Measurements from ENCODE around the gene SRMS.

SRMS gene

DNA sequence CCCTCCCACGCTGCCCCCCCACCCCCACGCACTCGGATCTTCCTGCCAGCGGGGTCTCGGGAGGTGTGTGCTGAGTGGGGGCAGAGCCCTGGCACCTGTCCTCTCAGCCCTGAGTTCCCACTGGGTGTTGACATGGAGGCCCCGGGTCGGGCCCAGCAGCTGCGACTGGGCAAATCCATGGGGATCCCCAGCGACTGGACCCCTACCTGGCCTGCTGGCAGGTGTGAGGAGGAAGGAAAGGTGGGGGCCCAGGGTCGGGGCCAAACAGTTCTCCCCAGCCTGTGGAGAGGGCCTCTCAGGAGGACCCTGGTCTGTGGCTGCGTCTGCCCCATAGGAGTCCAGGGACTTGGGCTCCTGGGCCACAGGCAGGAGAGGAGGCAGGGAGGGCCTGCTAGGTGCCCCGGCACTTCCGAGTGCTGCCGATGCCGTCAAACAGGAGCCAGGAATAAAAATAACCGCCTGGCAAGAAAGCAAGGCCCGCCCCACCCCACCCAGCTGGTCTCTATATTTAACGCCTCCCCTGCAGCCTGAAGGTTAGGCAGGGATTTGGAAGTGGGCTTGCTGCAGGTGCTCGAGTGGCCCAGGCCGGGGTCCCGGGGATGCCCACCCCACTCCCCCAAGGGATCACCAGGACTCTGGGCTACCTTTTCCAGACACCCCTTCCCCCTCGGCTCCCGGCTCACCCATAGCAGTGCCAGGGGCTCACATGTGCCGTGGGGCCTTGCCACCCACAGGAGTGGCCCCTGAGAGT is 47.2 kb downstream of the SRMS start:
- H3K9me3 Mint-ChIP-seq: peaks cover 4% of the 10 kb centered on the region
- no peak overlapping the region for H3K4me3 Mint-ChIP-seq
- no peak overlapping the region for H3K27ac Mint-ChIP-seq
- H3K27me3 Mint-ChIP-seq: peaks cover 10% of the 10 kb centered on the region
- peaks cover 1% of the 10 kb centered on the region for H3K36me3 Mint-ChIP-seq
- H3K4me1 Mint-ChIP-seq: peaks cover 4% of the 10 kb centered on the region

DNA sequence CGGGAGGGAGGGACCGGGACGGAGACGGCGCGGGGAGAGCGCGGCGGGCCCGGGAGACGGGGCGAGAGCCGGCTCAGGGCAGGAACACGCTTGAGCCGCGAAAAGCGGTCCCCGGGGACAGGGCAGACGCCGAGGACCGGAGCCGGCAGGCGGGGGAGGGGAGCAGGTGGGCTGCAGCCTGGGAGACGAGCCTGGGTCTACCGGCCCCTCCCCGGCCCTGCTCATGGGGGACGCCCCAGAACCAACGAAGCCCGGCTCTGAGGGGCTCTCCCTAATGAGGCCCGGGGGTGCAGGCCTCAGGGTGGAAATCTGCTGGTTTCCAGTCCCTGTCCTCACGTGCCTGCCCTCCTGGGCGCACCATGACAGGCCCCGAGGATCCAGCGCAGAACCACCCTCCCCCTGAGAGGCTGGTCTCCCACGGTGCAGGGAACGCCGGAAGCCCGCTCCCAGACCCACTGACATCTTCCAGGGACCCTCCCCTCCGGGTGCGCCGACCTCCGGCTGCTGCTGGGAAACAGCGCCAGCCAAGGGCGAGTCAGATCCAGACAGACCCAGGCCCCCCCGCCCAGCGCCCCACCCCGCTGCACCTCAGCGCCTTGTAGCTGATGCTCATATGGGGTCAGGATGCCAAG is 48.1 kb downstream of the SRMS start:
- Mint-ChIP-seq H3K9me3 (peaks cover 4% of the 10 kb centered on the region), H3K4me3 (peak overlapping the region; percentile 54), H3K27ac (no peak overlapping the region), H3K36me3 (peaks cover 1% of the 10 kb centered on the region), H3K4me1 (peaks cover 4% of the 10 kb centered on the region), H3K27me3 (peaks cover 10% of the 10 kb centered on the region)

DNA sequence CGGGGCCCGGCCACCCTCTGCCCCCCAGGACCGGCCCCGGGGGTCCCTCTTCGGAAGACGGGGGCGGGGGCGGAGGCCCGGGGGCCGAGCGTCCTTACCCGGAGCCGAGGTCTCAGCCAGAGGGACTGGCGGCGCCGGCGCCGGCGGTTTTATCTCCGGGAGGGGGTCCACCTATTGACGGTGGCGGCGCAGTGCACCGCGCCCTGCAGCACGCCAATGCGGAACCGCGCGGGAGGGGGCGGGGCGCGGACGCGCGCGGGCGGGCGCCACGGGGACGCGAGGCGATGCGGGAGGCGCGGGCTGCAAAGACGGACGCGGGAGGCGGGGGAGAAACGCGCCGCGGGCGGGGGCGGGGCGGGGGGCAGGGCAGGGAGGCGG is 48.6 kb downstream of the SRMS start, which contains the start of gene EEF1A2:
EEF1A2 (minus strand) TSS at position 124 of the 378 bp plus-strand sequence. CDS start 1,320 bp downstream, outside the sequence.
- Mint-ChIP-seq H3K27me3 (peaks cover 10% of the 10 kb centered on the region), H3K27ac (no peak within 1 kb of the TSS), H3K4me1 (peaks cover 4% of the 10 kb centered on the region), H3K36me3 (no peaks in the 10 kb centered on the region), H3K4me3 (peak within 1 kb of the TSS; percentile 54), H3K9me3 (peaks cover under 1% of the 10 kb centered on the region)

DNA sequence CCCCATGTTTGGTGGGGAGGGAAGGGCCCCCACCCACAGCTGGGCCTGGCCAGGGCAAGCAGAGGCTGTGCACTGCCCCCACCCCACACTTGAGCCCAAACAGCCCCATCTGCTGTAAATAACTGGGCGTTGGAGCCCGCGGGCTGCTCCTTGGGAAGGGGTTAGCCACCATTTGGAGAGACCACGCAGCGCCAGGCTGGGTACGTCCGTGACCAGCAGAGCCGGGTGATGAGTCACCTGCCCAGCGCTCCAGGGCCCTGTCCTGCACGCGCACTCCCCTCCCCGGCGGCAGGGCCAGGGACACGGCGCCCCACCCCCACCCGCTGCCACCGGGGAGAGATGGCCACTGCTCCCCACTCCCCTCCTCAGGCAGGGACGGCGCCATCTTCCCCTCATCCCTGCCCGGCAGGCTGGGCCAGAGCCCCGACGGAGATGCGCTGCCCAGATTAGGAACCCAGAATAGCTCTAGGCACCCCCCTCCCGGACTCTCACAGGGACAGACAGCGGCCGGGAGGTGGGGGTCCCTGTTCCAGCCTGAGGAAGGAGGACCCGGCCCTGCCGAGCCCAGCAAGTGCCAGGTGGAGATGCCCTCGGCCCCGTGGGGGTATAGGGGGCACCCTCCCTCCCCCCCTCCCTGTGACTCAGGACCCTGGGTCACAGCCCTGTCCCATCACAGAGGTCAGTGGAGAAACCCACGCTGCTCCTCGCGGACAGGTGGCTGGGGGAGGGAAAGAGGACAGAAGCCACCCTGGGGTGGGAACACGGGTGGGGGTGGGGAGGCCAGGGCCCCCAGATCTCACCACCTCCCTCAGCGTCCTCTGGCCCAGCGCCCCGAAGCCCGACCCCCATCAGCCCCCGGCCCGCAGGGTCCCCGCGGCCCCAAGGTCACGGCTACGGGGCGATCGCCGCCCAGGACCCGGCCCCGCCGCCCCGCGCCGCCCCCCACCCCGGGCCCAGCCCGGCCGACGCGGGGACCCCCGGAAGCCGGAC is 49.3 kb downstream of the SRMS start:
- Mint-ChIP-seq H3K4me3 (no peak overlapping the region), H3K9me3 (no peaks in the 10 kb centered on the region), H3K4me1 (peaks cover 4% of the 10 kb centered on the region), H3K27me3 (peaks cover 10% of the 10 kb centered on the region), H3K27ac (no peak overlapping the region), H3K36me3 (no peaks in the 10 kb centered on the region)

DNA sequence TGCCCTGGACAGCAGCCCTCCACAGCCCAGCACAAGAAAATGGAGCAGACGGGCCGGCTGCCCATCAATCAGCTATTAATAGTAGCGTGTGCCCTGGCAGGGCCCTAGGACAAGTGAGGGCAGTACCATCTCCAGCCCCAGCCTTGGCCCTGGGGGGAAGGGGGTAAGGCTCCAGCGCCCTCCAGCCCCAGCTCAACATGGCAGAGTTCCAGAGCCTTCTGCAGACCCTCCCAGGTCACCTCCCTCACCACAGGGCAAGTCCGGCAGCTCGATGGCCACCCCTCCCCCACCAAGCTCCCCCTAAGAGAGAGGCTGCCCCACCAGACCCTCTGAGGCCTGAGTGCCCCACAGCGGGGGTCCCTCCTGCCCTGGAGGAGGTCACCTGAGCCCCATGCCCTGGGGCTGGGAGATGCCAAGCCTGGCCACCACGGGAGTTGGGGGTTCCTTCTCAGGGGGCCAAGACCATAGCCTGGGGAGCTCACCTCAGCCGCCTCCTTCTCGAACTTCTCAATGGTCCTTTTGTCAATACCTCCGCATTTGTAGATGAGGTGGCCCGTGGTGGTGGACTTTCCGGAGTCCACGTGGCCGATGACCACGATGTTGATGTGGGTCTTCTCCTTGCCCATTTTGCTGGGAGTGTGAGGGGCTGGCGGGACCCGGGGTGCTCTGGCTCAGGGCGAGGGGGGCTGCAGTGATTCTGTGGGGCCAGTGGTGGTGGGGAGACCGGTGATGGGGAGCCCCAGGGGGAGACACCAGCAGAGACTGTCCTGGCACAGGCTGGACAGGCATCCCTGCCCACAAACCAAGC is 50.2 kb downstream of the SRMS start:
- Mint-ChIP-seq H3K4me1 (peaks cover 4% of the 10 kb centered on the region), H3K27me3 (peaks cover 10% of the 10 kb centered on the region), H3K9me3 (no peaks in the 10 kb centered on the region), H3K4me3 (peak overlapping the region; percentile 26), H3K36me3 (no peaks in the 10 kb centered on the region), H3K27ac (no peak overlapping the region)

DNA sequence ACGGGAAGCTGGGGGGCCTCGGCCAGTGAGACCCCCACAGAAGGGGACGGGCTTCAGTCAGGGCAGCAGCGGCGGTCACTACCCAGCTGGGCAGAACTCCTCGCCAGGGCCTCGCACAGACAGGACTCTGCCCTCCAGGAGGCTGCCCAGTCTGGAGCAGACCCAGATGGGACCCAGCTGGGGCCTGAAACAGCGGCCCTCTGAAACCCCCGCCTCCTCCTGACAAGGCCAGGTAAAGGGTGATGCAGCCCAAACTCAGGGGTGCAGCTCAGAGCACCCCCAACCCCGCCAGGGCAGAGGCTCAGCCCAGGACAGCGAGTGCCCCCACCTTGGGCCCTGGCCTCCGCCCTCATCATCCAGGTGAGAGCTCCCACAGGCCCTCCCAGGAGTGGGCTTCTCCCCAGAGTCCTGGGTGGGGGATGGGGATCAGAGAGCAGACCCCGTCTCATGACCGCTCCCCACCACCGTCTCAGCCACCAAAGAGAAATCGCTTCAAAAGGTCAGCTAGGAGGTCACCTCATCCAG is 50.9 kb downstream of the SRMS start:
- Mint-ChIP-seq H3K4me1 (peaks cover 4% of the 10 kb centered on the region), H3K4me3 (peak overlapping the region; percentile 26), H3K36me3 (no peaks in the 10 kb centered on the region), H3K27me3 (peaks cover 12% of the 10 kb centered on the region), H3K9me3 (no peaks in the 10 kb centered on the region), H3K27ac (no peak overlapping the region)

DNA sequence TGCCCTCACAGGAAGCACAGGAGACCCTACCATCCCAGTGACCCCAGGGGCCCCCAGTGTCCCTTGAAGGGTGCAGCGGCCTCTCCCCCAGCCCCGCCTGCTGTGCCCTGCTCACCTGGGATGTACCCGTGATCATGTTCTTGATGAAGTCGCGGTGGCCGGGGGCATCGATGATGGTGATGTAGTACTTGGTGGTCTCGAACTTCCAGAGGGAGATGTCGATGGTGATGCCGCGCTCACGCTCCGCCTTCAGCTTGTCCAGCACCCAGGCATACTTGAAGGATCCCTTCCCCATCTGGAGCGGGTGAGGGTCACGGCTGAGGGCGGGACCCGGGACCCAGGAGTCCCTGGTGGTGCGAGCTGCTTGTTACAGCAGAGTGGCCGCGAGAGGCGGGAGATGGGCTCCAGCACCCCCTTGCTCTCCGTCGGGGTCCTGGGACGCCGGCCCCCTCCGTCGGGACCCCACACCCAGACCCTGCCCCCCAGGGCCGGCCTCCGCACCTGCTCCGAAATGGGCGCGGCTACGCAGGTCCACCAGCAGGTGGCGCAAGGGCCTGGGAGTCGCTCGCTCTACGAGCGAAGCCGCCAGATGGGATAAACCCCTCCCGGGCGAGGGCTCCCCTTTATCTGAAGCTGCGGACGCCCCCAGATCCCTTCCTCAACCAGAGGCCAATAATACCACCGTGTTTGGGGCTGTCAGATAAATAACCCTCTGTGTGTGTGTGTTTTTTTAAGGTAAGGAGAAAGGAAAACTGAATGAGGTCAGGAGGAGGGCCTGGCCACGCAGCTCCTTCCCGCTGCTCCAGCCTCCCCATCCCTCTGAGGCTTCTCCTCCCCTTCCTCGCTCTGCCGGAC is 51.6 kb downstream of the SRMS start:
- Mint-ChIP-seq H3K4me3 (peak overlapping the region; percentile 76), H3K36me3 (no peaks in the 10 kb centered on the region), H3K4me1 (peaks cover 4% of the 10 kb centered on the region), H3K9me3 (no peaks in the 10 kb centered on the region), H3K27me3 (peaks cover 12% of the 10 kb centered on the region), H3K27ac (no peak overlapping the region)

DNA sequence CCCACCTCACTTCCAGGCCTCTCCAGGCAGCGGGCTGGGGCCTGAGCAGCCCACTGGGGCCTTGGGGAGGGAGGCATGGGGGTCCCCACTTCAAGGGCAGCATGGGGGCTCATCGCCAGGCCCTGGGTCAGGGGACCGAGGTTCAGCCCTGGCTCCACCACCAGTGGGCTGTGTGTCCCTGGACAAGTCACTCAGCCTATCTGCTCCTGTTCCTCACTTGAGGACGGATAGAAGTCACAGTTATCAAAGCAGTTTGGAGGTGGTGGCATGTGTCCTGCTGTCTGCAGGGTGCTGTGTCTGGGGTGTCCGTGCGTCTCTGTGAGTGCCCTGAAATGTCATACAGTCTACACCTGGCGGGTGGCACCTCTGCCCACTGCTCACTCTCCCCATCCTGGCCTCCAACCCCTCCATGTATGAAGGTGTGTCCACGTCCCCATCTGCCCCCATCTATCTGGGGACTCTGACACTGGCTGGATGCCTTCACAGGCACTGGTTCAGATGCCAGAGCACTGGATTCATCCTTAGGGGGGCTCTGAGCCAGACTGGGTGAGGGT is 52.3 kb downstream of the SRMS start:
- H3K27me3 Mint-ChIP-seq: peaks cover 12% of the 10 kb centered on the region
- peaks cover 4% of the 10 kb centered on the region for H3K4me1 Mint-ChIP-seq
- H3K4me3 Mint-ChIP-seq: no peak overlapping the region
- H3K27ac Mint-ChIP-seq: no peak overlapping the region
- no peaks in the 10 kb centered on the region for H3K36me3 Mint-ChIP-seq
- no peaks in the 10 kb centered on the region for H3K9me3 Mint-ChIP-seq

DNA sequence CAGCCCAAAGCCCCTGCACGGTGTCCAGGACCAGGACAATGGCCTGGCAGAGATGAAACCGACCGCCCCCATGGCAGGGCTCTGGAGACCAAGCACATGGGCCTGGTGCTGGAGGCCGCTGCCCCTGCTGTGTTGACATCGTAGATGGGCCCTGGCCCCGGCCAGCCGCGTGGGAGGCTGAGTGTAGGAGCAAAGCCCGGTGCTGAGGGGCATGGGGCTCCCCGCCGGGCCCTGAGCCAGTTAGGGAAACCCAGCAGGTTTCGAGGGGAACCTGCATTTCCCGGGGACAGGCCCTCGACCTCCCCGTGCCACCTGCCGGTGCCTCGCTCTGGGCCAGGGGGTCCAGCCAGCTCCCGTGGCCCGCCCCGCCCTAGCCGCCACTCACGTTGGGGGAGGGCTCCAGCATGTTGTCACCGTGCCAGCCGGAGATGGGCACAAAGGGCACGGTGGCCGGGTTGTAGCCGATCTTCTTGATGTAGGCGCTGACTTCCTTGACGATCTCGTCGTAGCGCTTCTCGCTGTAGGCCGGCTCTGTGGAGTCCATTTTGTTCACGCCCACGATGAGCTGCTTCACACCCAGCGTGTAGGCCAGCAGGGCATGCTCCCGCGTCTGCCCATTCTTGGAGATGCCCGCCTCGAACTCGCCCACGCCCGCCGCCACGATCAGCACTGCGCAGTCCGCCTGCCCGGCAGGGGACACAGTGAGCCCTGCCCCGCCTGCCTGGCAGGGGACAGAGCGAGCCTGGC is 53.0 kb downstream of the SRMS start:
- H3K4me1 Mint-ChIP-seq: peaks cover 4% of the 10 kb centered on the region
- H3K4me3 Mint-ChIP-seq: no peak overlapping the region
- peaks cover 11% of the 10 kb centered on the region for H3K27me3 Mint-ChIP-seq
- H3K27ac Mint-ChIP-seq: no peak overlapping the region
- no peaks in the 10 kb centered on the region for H3K36me3 Mint-ChIP-seq
- H3K9me3 Mint-ChIP-seq: no peaks in the 10 kb centered on the region

DNA sequence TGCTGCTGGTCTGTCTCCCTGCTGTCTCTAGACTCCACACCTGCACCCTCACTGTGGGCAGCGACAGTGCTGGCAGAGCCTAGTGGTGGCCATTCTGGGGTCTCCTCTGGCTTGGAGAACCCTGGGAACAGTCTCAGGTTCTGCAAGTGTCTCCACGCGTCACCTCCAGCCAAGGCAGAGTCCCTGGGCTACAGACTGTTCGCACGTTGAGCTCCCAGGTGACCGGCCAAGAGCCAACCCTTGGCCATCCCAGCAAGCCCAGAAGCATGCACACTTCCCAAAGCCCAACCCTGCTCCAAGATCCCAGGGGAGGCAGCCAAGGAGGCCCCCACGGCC is 53.5 kb downstream of the SRMS start:
- no peaks in the 10 kb centered on the region for H3K9me3 Mint-ChIP-seq
- no peak overlapping the region for H3K4me3 Mint-ChIP-seq
- H3K27ac Mint-ChIP-seq: no peak overlapping the region
- H3K27me3 Mint-ChIP-seq: peaks cover 13% of the 10 kb centered on the region
- H3K4me1 Mint-ChIP-seq: peaks cover 4% of the 10 kb centered on the region
- no peaks in the 10 kb centered on the region for H3K36me3 Mint-ChIP-seq

DNA sequence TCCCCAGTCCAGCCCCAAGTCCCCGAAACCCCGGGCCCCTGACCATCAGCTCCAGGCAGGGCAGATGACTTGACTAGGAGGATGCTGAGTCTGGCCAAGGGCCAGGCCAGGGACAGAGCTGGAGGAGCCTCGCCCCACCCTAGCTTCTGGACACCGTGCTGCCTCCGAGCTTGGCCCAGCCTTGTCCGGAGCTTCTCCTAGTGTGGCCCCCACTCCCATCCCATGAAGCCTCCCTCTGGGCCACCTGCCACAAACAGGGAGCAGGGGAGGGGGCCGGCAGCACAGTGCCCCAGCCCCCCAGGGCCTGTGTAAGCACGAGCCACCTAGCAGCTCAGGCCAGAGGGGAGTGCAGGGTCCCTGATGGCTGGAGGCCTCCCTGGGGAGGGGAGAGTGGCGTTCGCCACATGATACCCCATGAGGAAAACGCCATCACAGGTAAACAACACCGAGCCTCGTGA is 54.0 kb downstream of the SRMS start:
- H3K4me3 Mint-ChIP-seq: no peak overlapping the region
- H3K36me3 Mint-ChIP-seq: no peaks in the 10 kb centered on the region
- no peaks in the 10 kb centered on the region for H3K9me3 Mint-ChIP-seq
- no peak overlapping the region for H3K27ac Mint-ChIP-seq
- H3K4me1 Mint-ChIP-seq: peaks cover 4% of the 10 kb centered on the region
- H3K27me3 Mint-ChIP-seq: peaks cover 13% of the 10 kb centered on the region

DNA sequence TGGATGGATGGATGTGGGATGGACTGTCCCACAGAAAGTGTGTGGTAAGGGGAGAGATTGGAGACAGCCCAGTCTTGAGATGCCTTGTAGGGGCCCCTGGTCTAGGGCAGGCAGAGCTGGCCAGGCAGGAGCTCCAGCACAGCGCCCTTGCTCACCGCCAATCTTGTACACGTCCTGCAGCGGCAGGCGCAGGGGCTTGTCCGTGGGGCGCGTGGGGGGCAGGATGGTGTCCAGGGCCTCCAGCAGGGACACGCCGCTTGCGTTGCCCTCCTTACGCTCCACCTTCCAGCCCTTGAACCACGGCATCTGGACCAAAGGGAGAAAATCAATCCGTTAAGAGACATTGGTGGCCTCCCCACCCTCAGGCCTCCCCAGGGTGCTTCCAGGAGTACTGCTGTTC is 54.6 kb downstream of the SRMS start:
- H3K27ac Mint-ChIP-seq: no peak overlapping the region
- H3K36me3 Mint-ChIP-seq: no peaks in the 10 kb centered on the region
- peaks cover 13% of the 10 kb centered on the region for H3K27me3 Mint-ChIP-seq
- H3K4me1 Mint-ChIP-seq: peaks cover 4% of the 10 kb centered on the region
- H3K4me3 Mint-ChIP-seq: no peak overlapping the region
- no peaks in the 10 kb centered on the region for H3K9me3 Mint-ChIP-seq

DNA sequence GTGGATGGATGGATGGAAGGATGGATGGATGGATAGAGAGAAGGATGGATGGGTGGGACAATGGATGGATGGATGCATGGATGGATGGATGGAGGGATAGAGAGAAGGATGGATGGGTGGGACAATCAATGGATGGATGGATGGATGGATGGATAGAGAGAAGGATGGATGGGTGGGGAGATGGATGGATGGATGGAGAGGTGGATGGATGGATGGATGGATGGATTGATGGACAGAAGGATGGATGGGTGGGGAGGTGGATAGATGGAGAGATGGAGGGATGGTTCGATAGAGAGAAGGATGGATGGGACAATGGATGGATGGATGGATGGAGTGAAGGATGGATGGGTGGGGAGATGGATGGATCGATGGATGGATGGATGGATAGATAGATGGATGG is 55.0 kb downstream of the SRMS start:
- Mint-ChIP-seq H3K4me3 (no peak overlapping the region), H3K9me3 (no peaks in the 10 kb centered on the region), H3K27ac (no peak overlapping the region), H3K4me1 (peaks cover 4% of the 10 kb centered on the region), H3K36me3 (no peaks in the 10 kb centered on the region), H3K27me3 (peaks cover 12% of the 10 kb centered on the region)
